A549 (cell line): Measurements from ENCODE around the gene R3HDM2.
A peak's percentile ranks its signal among the peaks of the same experiment; 100 is the strongest.

Experiments used
- CHD2 ChIP-seq: fragments of 150-350 bp; IDR thresholded peaks from 2 replicates; pipeline ENCODE4 v1.6.1; 2014; ENCODE audit warnings: low read length; ENCODE audit not compliant: partially characterized antibody
- EP300 ChIP-seq, 2 experiments: fragments of >200 bp; sonication (Bioruptor Twin); formaldehyde crosslinking; IDR thresholded peaks; 2 replicates in 1 of 2; 3 replicates in 1 of 2; pipeline ENCODE4 v1.6.1; 2016 to 2017
- FOSL2 ChIP-seq, 2 experiments: fragments of 450-650 bp in 1 of 2; fragments of >200 bp in 1 of 2; sonication (Bioruptor Twin) in 1 of 2; formaldehyde crosslinking; IDR thresholded peaks; 2 replicates each; pipeline versions ENCODE4 v1.5.0 to v1.6.1; 2016 to 2020; ENCODE audit warnings: mild to moderate bottlenecking in 1 of 2, moderate library complexity in 1 of 2
- JUNB ChIP-seq: fragments of >200 bp; sonication (Bioruptor Twin); formaldehyde crosslinking; IDR thresholded peaks from 2 replicates; pipeline ENCODE4 v1.6.1; 2016
- MAFK ChIP-seq: fragments of 450-650 bp; IDR thresholded peaks from 2 replicates; pipeline ENCODE4 v1.6.1; 2014; ENCODE audit not compliant: partially characterized antibody
- MAZ ChIP-seq: fragments of 150-350 bp; IDR thresholded peaks from 2 replicates; pipeline ENCODE4 v1.6.1; 2014; ENCODE audit warnings: antibody characterized with exemption, low read depth, low read length, borderline replicate concordance
- POLR2A ChIP-seq: IDR thresholded peaks from 2 replicates; pipeline ENCODE4 v1.6.1; 2012; ENCODE audit warnings: mild to moderate bottlenecking, low read length
- RCOR1 ChIP-seq: fragments of 150-350 bp; IDR thresholded peaks from 2 replicates; pipeline ENCODE4 v1.6.1; 2014; ENCODE audit warnings: antibody characterized with exemption, low read length, low read depth
- TP53 ChIP-seq: fragments of 250-450 bp; sonication (Bioruptor Pico); IDR thresholded peaks from 2 replicates; pipeline ENCODE4 v1.5.0; 2021; ENCODE audit warnings: mild to moderate bottlenecking, moderate library complexity
- TF ChIP-seq, protein P1 (sequence below): fragments of >200 bp; sonication (Bioruptor Twin); formaldehyde crosslinking; IDR thresholded peaks from 3 replicates; pipeline ENCODE4 v1.5.1; 2016
- TF ChIP-seq, protein P2 (sequence below): fragments of 200-600 bp; sonication (generic); IDR thresholded peaks from 2 replicates; pipeline ENCODE4 v1.6.1; 2016; ENCODE audit warnings: antibody characterized with exemption, mild to moderate bottlenecking, moderate library complexity
- TF ChIP-seq, protein P3 (sequence below): fragments of 250-450 bp; sonication (Bioruptor Pico); IDR thresholded peaks from 2 replicates; pipeline ENCODE4 v1.5.0; 2021; ENCODE audit warnings: mild to moderate bottlenecking, moderate library complexity, borderline replicate concordance
- TF ChIP-seq, protein P4 (sequence below): fragments of 450-650 bp; IDR thresholded peaks from 2 replicates; pipeline ENCODE4 v1.6.1; 2014; ENCODE audit warnings: antibody characterized with exemption
- TF ChIP-seq, protein P5 (sequence below): IDR thresholded peaks from 2 replicates; pipeline ENCODE4 v1.6.1; 2012

DNA sequence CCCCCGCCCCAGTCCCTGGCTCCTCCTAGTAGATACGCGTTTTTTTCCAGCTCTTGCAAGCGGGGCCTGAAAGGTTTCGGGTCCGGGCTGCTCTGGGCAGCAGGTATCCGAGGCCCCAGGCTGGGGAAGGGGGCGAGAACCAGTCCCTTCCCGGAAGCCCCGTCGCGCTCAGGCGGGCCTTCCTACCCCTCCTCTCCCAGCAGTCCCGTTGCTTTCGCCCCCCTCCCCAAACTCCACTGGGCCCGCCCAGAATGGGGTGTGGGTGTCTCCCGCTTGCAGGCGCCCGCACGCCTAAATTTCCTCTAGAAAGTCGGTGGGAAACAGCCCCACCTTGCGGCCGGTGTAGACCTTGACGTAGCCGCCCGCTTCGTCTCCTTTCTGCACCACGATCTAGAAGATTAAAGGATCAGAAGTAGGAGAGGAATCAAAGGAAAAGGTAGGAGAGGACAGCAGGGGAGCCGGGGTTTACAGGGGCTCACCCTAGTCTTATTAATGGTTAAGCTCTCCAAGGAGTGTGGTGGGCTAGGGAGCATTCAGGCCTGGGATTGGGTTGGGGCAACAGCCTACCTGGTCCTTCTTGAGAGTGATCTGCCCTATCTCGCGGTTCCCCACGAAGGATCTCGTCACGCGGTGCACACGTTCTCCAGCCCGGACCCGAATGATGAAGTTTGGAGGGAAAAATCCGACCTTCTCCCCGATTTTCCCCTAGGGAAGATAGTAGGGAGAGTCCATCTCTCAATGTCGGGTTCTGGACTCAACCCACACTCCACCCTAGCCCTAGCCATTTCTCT lies 187.1 kb downstream of the R3HDM2 start:
- TF ChIP-seq, protein P1, sequence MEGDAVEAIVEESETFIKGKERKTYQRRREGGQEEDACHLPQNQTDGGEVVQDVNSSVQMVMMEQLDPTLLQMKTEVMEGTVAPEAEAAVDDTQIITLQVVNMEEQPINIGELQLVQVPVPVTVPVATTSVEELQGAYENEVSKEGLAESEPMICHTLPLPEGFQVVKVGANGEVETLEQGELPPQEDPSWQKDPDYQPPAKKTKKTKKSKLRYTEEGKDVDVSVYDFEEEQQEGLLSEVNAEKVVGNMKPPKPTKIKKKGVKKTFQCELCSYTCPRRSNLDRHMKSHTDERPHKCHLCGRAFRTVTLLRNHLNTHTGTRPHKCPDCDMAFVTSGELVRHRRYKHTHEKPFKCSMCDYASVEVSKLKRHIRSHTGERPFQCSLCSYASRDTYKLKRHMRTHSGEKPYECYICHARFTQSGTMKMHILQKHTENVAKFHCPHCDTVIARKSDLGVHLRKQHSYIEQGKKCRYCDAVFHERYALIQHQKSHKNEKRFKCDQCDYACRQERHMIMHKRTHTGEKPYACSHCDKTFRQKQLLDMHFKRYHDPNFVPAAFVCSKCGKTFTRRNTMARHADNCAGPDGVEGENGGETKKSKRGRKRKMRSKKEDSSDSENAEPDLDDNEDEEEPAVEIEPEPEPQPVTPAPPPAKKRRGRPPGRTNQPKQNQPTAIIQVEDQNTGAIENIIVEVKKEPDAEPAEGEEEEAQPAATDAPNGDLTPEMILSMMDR: peak; percentile 78
- TF ChIP-seq JUNB: no peak
- no peak for TF ChIP-seq MAZ
- no peak for TF ChIP-seq EP300 (IDR thresholded peaks at IDR 0.05)
- TF ChIP-seq, protein P2, sequence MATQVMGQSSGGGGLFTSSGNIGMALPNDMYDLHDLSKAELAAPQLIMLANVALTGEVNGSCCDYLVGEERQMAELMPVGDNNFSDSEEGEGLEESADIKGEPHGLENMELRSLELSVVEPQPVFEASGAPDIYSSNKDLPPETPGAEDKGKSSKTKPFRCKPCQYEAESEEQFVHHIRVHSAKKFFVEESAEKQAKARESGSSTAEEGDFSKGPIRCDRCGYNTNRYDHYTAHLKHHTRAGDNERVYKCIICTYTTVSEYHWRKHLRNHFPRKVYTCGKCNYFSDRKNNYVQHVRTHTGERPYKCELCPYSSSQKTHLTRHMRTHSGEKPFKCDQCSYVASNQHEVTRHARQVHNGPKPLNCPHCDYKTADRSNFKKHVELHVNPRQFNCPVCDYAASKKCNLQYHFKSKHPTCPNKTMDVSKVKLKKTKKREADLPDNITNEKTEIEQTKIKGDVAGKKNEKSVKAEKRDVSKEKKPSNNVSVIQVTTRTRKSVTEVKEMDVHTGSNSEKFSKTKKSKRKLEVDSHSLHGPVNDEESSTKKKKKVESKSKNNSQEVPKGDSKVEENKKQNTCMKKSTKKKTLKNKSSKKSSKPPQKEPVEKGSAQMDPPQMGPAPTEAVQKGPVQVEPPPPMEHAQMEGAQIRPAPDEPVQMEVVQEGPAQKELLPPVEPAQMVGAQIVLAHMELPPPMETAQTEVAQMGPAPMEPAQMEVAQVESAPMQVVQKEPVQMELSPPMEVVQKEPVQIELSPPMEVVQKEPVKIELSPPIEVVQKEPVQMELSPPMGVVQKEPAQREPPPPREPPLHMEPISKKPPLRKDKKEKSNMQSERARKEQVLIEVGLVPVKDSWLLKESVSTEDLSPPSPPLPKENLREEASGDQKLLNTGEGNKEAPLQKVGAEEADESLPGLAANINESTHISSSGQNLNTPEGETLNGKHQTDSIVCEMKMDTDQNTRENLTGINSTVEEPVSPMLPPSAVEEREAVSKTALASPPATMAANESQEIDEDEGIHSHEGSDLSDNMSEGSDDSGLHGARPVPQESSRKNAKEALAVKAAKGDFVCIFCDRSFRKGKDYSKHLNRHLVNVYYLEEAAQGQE: no peak
- no peak for TF ChIP-seq MAFK
- TF ChIP-seq, protein P3, sequence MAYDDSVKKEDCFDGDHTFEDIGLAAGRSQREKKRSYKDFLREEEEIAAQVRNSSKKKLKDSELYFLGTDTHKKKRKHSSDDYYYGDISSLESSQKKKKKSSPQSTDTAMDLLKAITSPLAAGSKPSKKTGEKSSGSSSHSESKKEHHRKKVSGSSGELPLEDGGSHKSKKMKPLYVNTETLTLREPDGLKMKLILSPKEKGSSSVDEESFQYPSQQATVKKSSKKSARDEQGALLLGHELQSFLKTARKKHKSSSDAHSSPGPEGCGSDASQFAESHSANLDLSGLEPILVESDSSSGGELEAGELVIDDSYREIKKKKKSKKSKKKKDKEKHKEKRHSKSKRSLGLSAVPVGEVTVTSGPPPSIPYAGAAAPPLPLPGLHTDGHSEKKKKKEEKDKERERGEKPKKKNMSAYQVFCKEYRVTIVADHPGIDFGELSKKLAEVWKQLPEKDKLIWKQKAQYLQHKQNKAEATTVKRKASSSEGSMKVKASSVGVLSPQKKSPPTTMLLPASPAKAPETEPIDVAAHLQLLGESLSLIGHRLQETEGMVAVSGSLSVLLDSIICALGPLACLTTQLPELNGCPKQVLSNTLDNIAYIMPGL (CRISPR knock-in tag): no peak
- no peak for TF ChIP-seq CHD2
- TF ChIP-seq RCOR1: no peak
- TF ChIP-seq FOSL2 (IDR thresholded peaks at IDR 0.05): no peak
- no peak for TF ChIP-seq FOSL2 (CRISPR knock-in tag; IDR thresholded peaks at IDR 0.05)
- TF ChIP-seq POLR2A: no peak
- no peak for TF ChIP-seq TP53 (CRISPR knock-in tag)
- TF ChIP-seq, protein P4, sequence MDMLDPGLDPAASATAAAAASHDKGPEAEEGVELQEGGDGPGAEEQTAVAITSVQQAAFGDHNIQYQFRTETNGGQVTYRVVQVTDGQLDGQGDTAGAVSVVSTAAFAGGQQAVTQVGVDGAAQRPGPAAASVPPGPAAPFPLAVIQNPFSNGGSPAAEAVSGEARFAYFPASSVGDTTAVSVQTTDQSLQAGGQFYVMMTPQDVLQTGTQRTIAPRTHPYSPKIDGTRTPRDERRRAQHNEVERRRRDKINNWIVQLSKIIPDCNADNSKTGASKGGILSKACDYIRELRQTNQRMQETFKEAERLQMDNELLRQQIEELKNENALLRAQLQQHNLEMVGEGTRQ: no peak
- TF ChIP-seq, protein P5, sequence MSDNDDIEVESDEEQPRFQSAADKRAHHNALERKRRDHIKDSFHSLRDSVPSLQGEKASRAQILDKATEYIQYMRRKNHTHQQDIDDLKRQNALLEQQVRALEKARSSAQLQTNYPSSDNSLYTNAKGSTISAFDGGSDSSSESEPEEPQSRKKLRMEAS: peak; percentile 74; the same call in 1 of the 2 replicates
